Stimulated activated CD4-positive, alpha-beta T cell treated with anti-CD3 and anti-CD28 coated beads, Interleukin-12 subunit alpha, Interleukin-12 subunit beta, amount 100 ng/mL, for 24 hours (primary cell): Measurements from ENCODE around the gene FRK.
"Not testable (repeated sequence)": the region's sequence is repeated elsewhere in the genome, so short reads cannot be mapped to it uniquely, and the experiment has no call there.

Experiments
- DNase-seq, 2 experiments: peaks; one replicate each; pipeline ENCODE4 v3.0.0-alpha.2; 2020; ENCODE audit warnings: low read depth in 2 of 2

The FRK gene

GRCh38 chr6:116074732-116075390, 14.2 kb upstream of the FRK start:
- no peak for DNase-seq

- DNase-seq: no peak
Measured at GRCh38 chr6:116073765-116074440, 13.2 kb upstream of the FRK start.

GRCh38 chr6:116072368-116072767, 11.7 kb upstream of the FRK start:
- DNase-seq: no peak

- no peak for DNase-seq
Measured at GRCh38 chr6:116070616-116071389, 10.1 kb upstream of the FRK start.

- no peak for DNase-seq
Measured at GRCh38 chr6:116070101-116070500, 9.4 kb upstream of the FRK start.

GRCh38 chr6:116066789-116067188, 6.1 kb upstream of the FRK start:
- DNase-seq: no peak

GRCh38 chr6:116064666-116065065, 4.0 kb upstream of the FRK start:
- DNase-seq: no peak

- no peak for DNase-seq
Measured at GRCh38 chr6:116062496-116062895, 1.8 kb upstream of the FRK start.

GRCh38 chr6:116059713-116060571, 749 bp downstream of the FRK start:
- no peak for DNase-seq

- no peak for DNase-seq
Measured at GRCh38 chr6:116057766-116058165, 2.9 kb downstream of the FRK start.

- DNase-seq: no peak
Measured at GRCh38 chr6:116055513-116055912, 5.2 kb downstream of the FRK start.

GRCh38 chr6:116051244-116051643, 9.4 kb downstream of the FRK start:
- no peak for DNase-seq

GRCh38 chr6:116050737-116051136, 10.0 kb downstream of the FRK start:
- no peak for DNase-seq

GRCh38 chr6:116049321-116049720, 11.4 kb downstream of the FRK start:
- no peak for DNase-seq

- no peak for DNase-seq
Measured at GRCh38 chr6:116047173-116047933, 13.3 kb downstream of the FRK start.

- DNase-seq: no peak
Measured at GRCh38 chr6:116046737-116047136, 14.0 kb downstream of the FRK start.

GRCh38 chr6:116046272-116046671, 14.4 kb downstream of the FRK start:
- DNase-seq: not testable (repeated sequence)

GRCh38 chr6:116041934-116042333, 18.8 kb downstream of the FRK start:
- DNase-seq: no peak

GRCh38 chr6:116040993-116041392, 19.7 kb downstream of the FRK start:
- no peak for DNase-seq

- DNase-seq: no peak
Measured at GRCh38 chr6:116036885-116037284, 23.8 kb downstream of the FRK start.
